ENCODE results near the gene NFAM1.

DNA sequence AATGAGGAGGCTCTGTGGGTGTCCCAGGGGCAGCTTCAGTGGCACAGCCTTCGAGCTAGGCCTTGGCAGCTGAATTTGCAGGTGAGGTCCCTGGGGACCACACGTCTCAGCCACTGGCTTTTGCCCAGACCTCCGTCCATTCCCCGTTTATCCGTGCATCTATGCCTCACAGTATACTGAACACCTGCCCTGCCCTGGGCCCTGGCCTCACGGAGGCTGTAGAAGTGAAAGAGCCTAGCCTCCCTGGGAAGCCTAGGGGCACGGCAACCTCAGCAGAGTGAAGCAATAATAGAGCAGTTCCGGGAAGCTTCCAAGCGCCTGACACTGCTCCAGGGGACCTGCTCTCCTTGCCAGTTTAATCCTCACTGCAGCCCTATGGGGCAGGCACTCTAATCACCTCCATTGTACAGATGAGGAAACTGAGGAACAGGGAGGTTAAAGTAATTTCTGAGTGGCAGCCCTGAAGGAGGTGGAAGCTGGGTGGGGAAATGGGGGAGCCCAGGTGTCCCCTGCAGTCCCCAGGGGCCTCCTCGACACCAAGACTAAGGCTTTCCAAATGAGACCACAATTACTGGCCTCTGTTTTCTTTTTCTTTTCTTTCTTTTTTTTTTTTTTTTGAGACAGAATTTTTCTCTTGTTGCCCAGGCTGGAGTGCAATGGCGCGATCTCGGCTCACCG lies 2.7 kb upstream of the NFAM1 start:
- TF ChIP-seq, protein P1, sequence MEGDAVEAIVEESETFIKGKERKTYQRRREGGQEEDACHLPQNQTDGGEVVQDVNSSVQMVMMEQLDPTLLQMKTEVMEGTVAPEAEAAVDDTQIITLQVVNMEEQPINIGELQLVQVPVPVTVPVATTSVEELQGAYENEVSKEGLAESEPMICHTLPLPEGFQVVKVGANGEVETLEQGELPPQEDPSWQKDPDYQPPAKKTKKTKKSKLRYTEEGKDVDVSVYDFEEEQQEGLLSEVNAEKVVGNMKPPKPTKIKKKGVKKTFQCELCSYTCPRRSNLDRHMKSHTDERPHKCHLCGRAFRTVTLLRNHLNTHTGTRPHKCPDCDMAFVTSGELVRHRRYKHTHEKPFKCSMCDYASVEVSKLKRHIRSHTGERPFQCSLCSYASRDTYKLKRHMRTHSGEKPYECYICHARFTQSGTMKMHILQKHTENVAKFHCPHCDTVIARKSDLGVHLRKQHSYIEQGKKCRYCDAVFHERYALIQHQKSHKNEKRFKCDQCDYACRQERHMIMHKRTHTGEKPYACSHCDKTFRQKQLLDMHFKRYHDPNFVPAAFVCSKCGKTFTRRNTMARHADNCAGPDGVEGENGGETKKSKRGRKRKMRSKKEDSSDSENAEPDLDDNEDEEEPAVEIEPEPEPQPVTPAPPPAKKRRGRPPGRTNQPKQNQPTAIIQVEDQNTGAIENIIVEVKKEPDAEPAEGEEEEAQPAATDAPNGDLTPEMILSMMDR (IDR thresholded peaks at IDR 0.05) = no peak
- TF ChIP-seq POLR2A (IDR thresholded peaks at IDR 0.05) = no peak
